Measurements from ENCODE around the gene DDX6.

DNA sequence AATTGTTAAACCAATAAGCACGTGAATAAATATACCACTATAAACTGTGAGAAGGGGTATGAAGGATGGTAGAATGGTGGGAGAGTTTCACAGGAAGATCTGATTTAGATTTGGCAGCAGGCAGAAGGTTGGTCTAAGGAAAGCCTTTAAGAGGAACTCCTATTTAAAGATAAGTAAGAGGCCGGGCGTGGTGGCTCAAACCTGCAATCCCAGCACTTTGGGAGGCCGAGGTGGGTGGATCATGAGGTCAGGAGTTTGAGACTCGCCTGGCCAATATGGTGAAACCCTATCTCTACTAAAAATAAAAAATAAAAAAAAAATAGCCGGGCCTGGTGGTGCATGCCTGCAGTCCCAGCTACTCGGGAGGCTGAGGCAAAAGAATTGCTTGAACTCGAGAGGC is 46.9 kb upstream of the DDX6 start:
- TF ChIP-seq TAF1 (IDR thresholded peaks at IDR 0.05; ENCODE audit: borderline replicate concordance, low read depth, low read length) (no peak), NRF1 (IDR thresholded peaks at IDR 0.05; ENCODE audit: low read depth, low read length) (no peak)
- TF ChIP-seq, protein P1, sequence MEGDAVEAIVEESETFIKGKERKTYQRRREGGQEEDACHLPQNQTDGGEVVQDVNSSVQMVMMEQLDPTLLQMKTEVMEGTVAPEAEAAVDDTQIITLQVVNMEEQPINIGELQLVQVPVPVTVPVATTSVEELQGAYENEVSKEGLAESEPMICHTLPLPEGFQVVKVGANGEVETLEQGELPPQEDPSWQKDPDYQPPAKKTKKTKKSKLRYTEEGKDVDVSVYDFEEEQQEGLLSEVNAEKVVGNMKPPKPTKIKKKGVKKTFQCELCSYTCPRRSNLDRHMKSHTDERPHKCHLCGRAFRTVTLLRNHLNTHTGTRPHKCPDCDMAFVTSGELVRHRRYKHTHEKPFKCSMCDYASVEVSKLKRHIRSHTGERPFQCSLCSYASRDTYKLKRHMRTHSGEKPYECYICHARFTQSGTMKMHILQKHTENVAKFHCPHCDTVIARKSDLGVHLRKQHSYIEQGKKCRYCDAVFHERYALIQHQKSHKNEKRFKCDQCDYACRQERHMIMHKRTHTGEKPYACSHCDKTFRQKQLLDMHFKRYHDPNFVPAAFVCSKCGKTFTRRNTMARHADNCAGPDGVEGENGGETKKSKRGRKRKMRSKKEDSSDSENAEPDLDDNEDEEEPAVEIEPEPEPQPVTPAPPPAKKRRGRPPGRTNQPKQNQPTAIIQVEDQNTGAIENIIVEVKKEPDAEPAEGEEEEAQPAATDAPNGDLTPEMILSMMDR (IDR thresholded peaks at IDR 0.05), result no peak
- TF ChIP-seq, protein P2, sequence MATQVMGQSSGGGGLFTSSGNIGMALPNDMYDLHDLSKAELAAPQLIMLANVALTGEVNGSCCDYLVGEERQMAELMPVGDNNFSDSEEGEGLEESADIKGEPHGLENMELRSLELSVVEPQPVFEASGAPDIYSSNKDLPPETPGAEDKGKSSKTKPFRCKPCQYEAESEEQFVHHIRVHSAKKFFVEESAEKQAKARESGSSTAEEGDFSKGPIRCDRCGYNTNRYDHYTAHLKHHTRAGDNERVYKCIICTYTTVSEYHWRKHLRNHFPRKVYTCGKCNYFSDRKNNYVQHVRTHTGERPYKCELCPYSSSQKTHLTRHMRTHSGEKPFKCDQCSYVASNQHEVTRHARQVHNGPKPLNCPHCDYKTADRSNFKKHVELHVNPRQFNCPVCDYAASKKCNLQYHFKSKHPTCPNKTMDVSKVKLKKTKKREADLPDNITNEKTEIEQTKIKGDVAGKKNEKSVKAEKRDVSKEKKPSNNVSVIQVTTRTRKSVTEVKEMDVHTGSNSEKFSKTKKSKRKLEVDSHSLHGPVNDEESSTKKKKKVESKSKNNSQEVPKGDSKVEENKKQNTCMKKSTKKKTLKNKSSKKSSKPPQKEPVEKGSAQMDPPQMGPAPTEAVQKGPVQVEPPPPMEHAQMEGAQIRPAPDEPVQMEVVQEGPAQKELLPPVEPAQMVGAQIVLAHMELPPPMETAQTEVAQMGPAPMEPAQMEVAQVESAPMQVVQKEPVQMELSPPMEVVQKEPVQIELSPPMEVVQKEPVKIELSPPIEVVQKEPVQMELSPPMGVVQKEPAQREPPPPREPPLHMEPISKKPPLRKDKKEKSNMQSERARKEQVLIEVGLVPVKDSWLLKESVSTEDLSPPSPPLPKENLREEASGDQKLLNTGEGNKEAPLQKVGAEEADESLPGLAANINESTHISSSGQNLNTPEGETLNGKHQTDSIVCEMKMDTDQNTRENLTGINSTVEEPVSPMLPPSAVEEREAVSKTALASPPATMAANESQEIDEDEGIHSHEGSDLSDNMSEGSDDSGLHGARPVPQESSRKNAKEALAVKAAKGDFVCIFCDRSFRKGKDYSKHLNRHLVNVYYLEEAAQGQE (IDR thresholded peaks at IDR 0.05; ENCODE audit: low read depth, low read length), result no peak
